Calu3 (cell line): ENCODE measurements around the gene DRICH1. TPM values are rescaled to one million over a fixed set of nuclear protein-coding genes. Genes with fewer than 3 reads are reported as not detected.

Experiments used
- total RNA-seq: library from RNA; stranded (reverse); gene quantifications from 2 replicates; pipeline ENCODE4 v1.2.3, GENCODE V29; 2022

Gene DRICH1
- total RNA-seq, 1 experiment from 2014 or later, result 1.1 TPM

Other genes with a start within 250 kb of the DRICH1 start
- not detected in 2 replicates for gene IGLL1, start 52.0 kb downstream of the DRICH1 start, total RNA-seq
- gene RGL4, start 58.7 kb upstream of the DRICH1 start, total RNA-seq, result not detected in 2 replicates
- gene ZNF70, start 118.8 kb upstream of the DRICH1 start, total RNA-seq, result 6.5 and 6.6 TPM in 2 replicates
- gene VPREB3, start 122.1 kb upstream of the DRICH1 start, total RNA-seq, result 0.86 TPM in 1 of 2 replicates, not detected in the other
- gene C22orf15, start 130.7 kb upstream of the DRICH1 start, total RNA-seq, result not detected in 2 replicates
- 155 and 181 TPM in 2 replicates for gene CHCHD10, start 135.7 kb upstream of the DRICH1 start, total RNA-seq
- gene MMP11, start 140.5 kb upstream of the DRICH1 start, total RNA-seq, result 2.0 and 3.4 TPM in 2 replicates
- 88.2 and 88.8 TPM in 2 replicates for gene SMARCB1, start 154.6 kb upstream of the DRICH1 start, total RNA-seq
- 2.9 and 3.7 TPM in 2 replicates for gene DERL3, start 206.7 kb upstream of the DRICH1 start, total RNA-seq
- gene SLC2A11, start 225.6 kb upstream of the DRICH1 start, total RNA-seq, result 18.9 and 32.8 TPM in 2 replicates